DMS153 treated with DMSO at 0.1 percent for 48 hours (cell line): ENCODE measurements around the gene LNP1.
"Not testable (repeated sequence)": the region's sequence is repeated elsewhere in the genome, so short reads cannot be mapped to it uniquely, and the experiment has no call there.

ENCODE experiments used
- DNase-seq: peaks from one replicate; lab custom pipeline; 2025; ENCODE audit not compliant: unreplicated experiment; lab: John Stamatoyannopoulos, UW

The LNP1 gene

DNA sequence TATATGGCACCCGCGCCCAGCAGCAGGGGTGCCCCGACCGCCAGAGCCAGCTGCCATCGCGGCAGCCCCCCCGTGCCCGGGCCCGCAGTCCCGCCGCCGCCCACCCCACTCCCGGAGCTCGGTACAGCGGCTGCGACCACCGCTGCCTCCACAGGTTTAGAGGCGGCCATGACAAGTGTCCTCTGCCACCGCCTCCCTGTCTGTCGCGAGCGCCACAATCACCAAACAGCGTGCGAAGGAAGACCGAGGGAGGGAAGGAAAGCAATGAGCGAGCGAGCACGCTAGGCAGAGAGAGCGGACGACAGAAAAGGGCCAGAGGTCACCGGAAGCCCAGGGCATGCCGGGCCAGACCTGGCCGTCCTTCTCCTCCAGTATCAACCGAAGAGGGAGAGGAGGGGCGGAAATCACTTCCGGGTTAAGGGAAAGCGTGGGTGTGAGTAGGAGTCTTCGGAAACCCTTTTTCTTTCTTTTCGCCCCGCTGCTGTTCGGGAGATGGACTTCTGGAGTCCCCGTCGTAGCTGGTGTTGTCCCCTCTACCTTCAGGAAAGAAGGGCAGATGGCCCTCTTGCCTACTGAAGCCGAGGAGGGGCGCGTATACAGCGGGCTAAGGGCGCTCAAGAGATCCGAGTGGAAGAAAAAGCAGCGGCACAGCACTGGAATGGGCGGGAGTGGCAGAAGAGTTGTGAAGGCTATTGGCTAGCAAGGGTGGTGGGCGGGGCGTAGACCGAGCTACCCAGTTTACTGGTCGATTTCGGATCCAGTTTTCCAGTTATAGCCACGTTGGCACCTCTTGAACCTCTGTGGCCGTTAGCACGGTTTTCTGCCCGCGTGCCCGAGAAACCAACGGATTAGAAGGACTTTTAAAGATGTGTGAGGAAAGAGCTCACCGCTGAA is at the start of gene LNP1, which contains the start of gene TOMM70:
LNP1 (plus strand) TSS at position 760 of the 894 bp plus-strand sequence. CDS start 28,191 bp downstream, outside the sequence.
TOMM70 (minus strand) TSS at position 310 of the 894 bp plus-strand sequence; CDS start at position 170, 140 bp downstream.
- peak; percentile 97 for DNase-seq

- not testable (repeated sequence) for DNase-seq
Observed at GRCh38 chr3:100351770-100352169, 49.6 kb upstream of the LNP1 start.

- no peak for DNase-seq
Observed at GRCh38 chr3:100352296-100353231, 48.8 kb upstream of the LNP1 start.

DNA sequence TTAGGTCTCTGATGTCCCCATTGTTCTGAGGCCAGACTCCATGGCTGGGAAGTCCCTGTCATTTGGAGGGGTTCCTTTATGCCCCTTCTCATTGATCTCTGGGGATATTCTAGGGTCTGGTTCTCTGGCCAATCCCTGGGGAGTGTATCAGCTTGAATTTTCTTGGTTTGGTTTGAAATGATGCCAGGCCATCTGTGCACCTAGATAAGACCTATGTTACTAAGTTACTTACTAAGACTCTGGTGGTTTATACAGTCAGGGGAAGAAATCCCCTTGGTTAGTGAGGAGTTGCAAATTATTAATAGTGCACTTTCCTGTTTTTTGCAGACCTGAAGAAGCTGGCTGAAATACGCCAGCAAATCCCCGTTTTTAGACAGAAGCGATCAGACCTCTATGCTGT is 46.5 kb upstream of the LNP1 start:
- no peak for DNase-seq

DNA sequence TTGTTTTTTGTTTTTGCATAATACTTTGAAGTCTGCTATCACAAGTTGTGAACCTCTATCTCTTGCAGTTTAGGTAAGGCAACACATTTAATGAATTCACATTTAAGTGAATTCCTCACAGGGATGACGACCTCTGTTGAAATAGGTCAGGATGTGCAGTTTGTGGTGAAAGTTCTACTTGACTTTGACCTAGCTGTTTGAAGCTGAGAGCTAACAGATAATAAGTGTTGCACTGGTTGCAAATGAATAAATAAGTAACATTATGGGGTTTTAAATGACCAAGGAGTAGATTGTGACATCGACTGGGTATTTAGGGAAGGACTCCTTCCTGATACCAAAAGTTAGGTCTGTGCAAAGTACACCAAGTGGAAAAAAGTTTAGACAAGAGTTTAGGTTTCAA is 42.9 kb upstream of the LNP1 start:
- no peak for DNase-seq

DNA sequence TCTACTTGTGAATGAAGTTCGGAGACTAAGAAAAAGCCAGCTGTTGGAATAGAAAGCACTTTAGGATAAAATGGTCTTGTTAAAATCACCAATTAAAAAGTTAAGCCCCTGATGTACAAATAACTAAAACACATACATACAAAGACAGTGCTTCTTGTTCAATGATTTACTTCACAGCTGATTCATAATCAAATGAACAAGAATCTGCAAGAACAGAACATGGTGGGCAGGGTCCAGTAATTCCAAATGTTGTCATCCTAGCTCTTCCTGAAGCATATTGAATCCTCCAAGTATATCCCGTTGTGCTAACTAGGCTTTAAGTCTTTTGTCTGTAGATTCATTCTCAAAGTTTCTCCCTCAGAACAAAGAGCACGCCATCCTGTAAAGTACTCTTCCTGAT is 42.3 kb upstream of the LNP1 start:
- no peak for DNase-seq

GRCh38 chr3:100360757-100361496 is 40.4 kb upstream of the LNP1 start:
- DNase-seq = no peak

DNA sequence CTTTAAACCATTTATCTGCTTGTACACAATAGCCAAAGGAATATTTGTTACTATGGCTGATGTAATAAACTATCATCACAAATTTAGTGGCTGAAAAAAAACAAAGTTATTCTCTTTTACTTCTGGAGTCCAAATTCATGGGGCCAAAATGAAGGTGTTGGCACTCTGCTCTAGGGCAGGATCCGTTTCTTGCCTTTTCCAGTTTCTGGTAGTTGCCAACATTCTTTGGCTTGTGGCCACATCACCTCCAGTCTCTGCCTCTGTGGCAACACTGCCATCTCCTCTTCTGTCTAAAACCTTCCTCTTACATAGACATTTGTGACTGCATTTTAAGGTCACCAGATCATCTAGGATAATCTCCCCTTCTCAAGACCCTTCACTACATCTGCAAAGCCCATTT is 39.4 kb upstream of the LNP1 start:
- DNase-seq = no peak

- no peak for DNase-seq
Observed at GRCh38 chr3:100364421-100364820, 36.9 kb upstream of the LNP1 start.

- DNase-seq = no peak
Observed at GRCh38 chr3:100366424-100366823, 34.9 kb upstream of the LNP1 start.

- DNase-seq = no peak
Observed at GRCh38 chr3:100368441-100368840, 32.9 kb upstream of the LNP1 start.

- DNase-seq = no peak
Observed at GRCh38 chr3:100370756-100371155, 30.6 kb upstream of the LNP1 start.

DNA sequence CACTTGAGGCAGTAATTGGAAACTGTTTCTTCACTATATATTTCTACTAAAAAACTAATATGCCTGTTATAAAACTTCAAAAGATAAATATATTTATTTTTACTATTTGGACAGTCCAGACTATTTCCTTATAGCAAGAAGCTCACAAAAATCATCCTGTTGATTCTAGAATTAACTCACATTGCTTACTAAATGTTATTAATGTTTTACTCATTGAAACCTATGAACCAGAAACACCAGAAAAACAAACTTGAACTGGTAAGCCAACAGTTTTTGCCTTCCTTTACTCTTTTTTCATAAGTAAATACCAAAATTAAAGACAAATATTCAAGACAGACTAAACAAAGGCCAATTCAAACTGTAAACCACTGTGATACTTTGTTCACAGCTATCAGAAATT is 26.8 kb upstream of the LNP1 start:
- no peak for DNase-seq

- DNase-seq = no peak
Observed at GRCh38 chr3:100376301-100376700, 25.0 kb upstream of the LNP1 start.

GRCh38 chr3:100384733-100385525 is 16.4 kb upstream of the LNP1 start:
- DNase-seq = no peak

DNA sequence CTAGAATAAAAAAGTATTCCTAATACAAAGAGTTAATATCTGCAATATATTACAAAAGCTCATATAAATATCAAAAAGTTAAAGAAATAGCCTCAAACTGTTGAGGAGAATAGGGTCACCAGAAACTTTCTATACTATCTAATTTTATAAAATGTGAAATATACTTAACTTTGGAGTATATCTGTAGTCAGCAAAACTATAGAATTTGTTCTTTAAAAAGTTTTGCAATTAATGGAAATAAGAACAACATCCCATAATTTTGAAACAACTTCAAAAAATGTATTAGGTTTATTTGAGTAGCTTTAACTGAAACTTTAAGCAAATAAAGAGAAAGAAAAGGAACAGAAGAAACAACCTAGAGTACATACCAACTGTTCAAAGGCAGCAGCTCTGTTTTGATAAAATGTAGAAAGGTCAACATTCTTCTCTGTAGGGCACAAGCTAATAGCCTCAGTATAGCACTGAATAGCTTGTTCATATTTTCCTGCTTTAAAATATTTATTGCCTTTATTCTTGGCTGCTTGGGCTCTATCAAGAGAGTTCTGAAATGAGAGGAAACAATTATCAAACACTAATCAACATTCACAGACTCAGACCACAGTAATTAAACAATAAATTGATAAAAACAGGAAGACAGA is 14.8 kb upstream of the LNP1 start:
- no peak for DNase-seq

DNA sequence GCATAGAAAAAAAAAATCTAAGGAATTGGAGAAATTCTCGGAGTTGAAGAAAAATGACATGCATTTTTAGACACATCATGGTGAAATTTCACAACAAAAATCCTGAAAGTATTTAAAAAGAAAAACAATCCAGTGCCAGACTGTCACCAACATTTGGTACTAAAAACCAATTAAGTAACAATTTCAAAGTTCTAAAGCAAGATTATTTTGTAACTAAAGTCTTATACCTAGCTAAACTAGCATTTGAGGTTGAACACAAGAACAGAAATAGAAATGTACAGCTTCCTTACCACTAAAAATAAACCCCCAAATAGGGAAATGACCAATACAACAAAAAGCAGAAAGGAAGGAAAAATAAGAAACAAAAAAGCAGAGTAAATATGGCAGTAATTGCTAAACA is 12.3 kb upstream of the LNP1 start:
- DNase-seq = no peak

GRCh38 chr3:100395679-100396431 is 5.5 kb upstream of the LNP1 start:
- no peak for DNase-seq

GRCh38 chr3:100396967-100397366 is 4.4 kb upstream of the LNP1 start:
- DNase-seq = no peak
